DMS153 (cell line): ENCODE results near the gene CGN.

Source experiments
- DNase-seq: peaks from one replicate; lab custom pipeline; 2025; lab: John Stamatoyannopoulos, UW

Gene CGN

GRCh38 chr1:151553659-151554058 lies 42.5 kb downstream of the CGN start:
- DNase-seq, result no peak

- no peak for DNase-seq
Observed at GRCh38 chr1:151556052-151556451, 44.9 kb downstream of the CGN start.

- no peak for DNase-seq
Observed at GRCh38 chr1:151562661-151563060, 51.5 kb downstream of the CGN start.

GRCh38 chr1:151563376-151563775 lies 52.2 kb downstream of the CGN start:
- no peak for DNase-seq

GRCh38 chr1:151565502-151566189 lies 54.5 kb downstream of the CGN start:
- DNase-seq, result no peak

- DNase-seq, result no peak
Observed at GRCh38 chr1:151568626-151569088, 57.5 kb downstream of the CGN start.

- peak; percentile 34 for DNase-seq
Observed at GRCh38 chr1:151570819-151571218, 59.6 kb downstream of the CGN start.

GRCh38 chr1:151574575-151575529 lies 63.7 kb downstream of the CGN start:
- DNase-seq, result no peak

- no peak for DNase-seq
Observed at GRCh38 chr1:151577173-151577572, 66.0 kb downstream of the CGN start.

- no peak for DNase-seq
Observed at GRCh38 chr1:151578941-151579340, 67.8 kb downstream of the CGN start.

- DNase-seq, result no peak
Observed at GRCh38 chr1:151579436-151580225, 68.4 kb downstream of the CGN start.

- no peak for DNase-seq
Observed at GRCh38 chr1:151581451-151581850, 70.3 kb downstream of the CGN start.

- DNase-seq, result no peak
Observed at GRCh38 chr1:151581921-151582320, 70.7 kb downstream of the CGN start.

GRCh38 chr1:151583796-151584195 lies 72.6 kb downstream of the CGN start:
- DNase-seq, result no peak

- no peak for DNase-seq
Observed at GRCh38 chr1:151584278-151584677, 73.1 kb downstream of the CGN start.

GRCh38 chr1:151584780-151585179 lies 73.6 kb downstream of the CGN start:
- DNase-seq, result no peak

- no peak for DNase-seq
Observed at GRCh38 chr1:151585622-151586021, 74.4 kb downstream of the CGN start.
